Right ventricle myocardium inferior (tissue), 1 donor: Measurements from ENCODE around the gene CUTA. TPM values are rescaled to one million over a fixed set of nuclear protein-coding genes. Genes with fewer than 3 reads are reported as not detected.
"Not testable (repeated sequence)": the region's sequence is repeated elsewhere in the genome, so short reads cannot be mapped to it uniquely, and the experiment has no call there.

Experiments
- ATAC-seq: fragments of 200-7000 bp; cut with Tn5 transposase; one replicate; pipeline ENCODE4 v1.9.1; 2020; ENCODE audit warnings: mild to moderate bottlenecking, moderate library complexity
- DNase-seq: peaks from one replicate; pipeline ENCODE4 v3.0.0; 2021; ENCODE audit errors: missing footprints
- intact Hi-C: fragments of 100-400 bp; cut with DNase I; formaldehyde crosslinking; loops from one replicate; pipeline ENCODE4 v1.11.0; 2022
- microRNA-seq: library from miRNA; unstranded; fragments of <30 nt; microRNA quantifications from one replicate; pipeline ENCODE4 v1.2.0, GENCODE V29; 2020
- total RNA-seq: library from RNA; stranded (reverse); fragmentation: NEBNext Ultra II Directional; extraction: Animal tissue kit (Norgen Biotek cat#: 25700); gene quantifications from one replicate; pipeline ENCODE4 v1.2.1, GENCODE V29; 2021
- donor health status: DM: no; HTN: yes; CAD: no; lungs with severe emphysema.

The CUTA gene
- total RNA-seq, 1 donor from 2014 or later: 107 TPM

DNA sequence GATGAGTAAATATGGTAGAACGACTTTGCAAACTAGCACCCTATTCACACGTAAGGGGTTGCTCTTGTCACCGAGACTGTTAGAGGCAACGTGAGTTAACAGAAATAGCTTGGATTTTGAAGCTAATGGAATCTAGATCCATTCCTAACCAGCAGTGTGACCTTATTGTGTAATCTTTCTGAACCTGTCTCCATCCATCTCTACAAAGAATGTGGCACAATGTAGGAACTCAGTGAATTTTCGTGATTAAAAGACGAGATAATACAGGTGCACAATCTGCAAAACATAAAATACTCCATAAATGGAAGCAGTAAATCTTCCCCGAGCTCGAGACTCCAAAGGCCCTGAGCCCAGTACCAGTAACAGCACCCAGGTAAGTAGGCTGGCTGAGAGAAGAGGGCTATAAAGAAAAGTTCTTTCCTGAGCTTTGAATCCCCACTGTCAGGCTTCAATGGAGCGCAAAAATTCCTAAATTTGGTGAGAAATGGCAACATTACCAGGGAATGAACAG lies 27.1 kb downstream of the CUTA start:
- intact Hi-C loops: loop anchor here (1.0 to 2.0 kb wide), 2 partner anchors 19 to 34 kb away; no protein-coding TSS in a partner anchor
- ATAC-seq (no peak), DNase-seq (no peak)

DNA sequence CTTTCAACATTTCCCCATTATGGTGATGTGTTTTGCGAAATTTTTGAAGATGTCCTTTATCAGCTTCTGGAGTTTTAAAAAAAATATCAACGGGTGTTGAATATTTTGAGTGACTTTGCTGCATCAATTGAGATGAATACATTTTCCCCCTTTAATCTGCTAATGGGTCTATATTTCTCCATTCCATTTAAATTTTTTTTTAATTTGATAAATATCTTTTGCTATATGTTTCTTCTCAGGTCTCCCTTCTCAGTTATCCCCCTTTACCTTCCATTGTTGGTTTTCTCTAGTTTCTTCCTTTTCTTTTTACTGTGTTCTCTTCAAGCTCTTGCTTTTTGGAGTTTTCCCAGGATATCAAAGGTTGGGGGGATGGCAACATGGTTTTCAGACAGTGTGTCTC lies 27.7 kb downstream of the CUTA start:
- intact Hi-C loops: loop anchor here (2.0 kb wide), 1 partner anchor 35 kb away; no protein-coding TSS in a partner anchor
- DNase-seq (no peak), ATAC-seq (no peak)

DNA sequence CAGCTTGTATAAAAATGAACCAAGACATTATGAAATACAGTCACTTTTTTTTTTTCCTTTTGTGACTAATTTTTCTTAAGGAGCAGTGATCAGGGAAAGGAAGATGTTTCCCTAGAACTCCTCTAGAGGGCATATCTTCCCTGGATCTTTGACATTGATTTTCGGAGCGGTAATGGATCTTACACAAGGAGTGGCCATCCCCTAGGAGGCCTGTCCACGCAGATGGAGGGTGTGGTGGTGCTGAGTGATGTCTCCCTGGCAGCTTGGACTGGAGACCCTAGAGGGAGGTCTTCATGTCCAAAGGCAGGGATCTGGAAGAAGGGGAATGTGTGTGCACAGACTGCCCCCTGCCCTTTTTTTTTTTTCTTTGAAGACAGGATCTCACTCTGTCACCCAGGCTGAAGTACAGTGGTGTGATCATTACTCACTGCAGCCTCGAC lies 33.3 kb downstream of the CUTA start:
- ATAC-seq (peak; percentile 35), DNase-seq (no peak)
- intact Hi-C loops: no loop called here

DNA sequence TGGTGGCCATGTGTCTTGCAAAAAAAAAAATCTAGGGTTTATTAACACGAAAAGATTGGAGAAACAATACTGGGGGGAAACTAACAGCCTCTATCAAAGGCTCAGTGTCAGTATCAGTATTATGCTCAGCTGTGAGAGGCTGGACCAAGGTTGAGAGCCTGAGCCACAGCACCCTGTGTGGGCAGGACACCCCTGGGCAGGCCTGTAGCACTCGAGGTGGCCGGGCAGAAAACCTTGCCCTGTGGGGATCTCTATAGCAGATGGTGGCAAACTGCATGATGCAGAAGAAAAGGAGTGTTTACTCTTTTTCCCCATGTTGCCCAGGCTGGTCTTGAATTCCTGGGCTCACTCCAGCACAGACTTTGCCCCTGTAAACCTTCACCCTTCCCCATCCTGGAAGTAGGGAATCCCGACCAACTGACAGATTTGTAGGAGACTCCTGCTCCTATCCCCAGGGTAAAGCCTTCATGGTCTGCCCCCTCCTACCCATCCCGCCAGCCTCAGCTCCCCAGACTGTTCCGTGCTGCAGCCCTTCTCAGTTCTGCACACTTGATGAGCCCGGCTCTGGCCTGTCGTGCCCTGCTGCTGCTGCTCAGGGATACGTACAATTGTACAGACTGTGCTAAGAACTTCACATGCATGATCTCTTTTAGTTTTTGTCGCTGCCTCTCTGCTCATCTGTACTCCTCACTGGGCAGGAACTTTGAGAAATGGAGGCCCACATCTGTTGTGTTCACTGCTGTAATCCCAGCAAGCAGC lies 34.3 kb downstream of the CUTA start:
- intact Hi-C loops: no loop called here
- DNase-seq (no peak), ATAC-seq (no peak)

DNA sequence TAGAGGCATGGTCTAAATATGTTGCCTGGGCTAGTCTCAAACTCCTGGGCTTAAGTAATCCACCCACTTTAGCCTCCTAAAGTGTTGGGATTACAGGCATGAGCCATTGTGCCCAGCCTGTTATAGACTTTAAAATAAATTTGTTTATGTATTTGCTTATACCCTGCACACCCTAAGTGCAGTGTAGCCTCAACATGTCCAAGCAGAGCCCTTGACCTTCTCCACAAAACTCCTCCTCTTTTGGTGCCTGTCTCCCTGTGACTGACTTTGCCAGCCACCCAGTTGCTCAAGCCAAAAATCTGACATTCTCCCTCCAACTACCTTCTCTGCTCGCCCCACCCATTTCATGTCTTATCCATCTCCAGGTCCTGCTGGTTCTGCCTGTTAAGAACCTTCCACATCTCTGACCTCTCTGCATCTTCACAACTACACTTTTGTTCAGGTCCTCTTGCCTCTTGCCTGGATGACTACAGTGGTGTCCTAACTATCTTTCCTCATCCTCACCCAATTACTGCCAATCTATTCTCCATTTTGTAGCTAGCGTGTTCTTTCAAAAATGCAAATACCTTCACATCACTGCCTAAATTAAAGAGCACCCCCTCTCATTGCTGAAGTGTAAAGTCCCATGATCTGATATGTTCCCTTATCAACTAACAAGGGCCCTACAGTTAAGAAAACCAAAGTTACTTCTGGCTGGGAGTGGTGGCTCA lies 37.5 kb downstream of the CUTA start:
- intact Hi-C loops: no loop called here
- DNase-seq: no peak
- ATAC-seq: no peak

DNA sequence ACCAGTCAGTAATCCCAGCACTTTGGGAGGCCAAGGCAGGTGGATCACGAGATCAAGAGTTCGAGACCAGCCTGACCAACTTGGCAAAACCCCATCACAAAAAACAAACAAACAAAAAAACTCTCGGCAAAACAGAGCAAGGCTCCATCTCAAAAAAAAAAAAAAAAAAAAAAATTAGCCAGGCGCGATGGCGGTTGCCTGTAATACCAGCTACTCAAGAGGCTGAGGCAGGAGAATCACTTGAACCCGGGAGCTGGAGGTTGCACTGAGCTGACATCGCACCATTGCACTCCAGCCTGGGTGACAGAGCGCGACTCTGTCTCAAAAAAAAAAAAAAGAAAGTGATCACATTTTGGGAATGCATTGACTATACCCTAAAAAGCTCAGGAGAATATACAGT lies 38.7 kb downstream of the CUTA start:
- intact Hi-C loops, DNase-seq, ATAC-seq: not testable (repeated sequence)

DNA sequence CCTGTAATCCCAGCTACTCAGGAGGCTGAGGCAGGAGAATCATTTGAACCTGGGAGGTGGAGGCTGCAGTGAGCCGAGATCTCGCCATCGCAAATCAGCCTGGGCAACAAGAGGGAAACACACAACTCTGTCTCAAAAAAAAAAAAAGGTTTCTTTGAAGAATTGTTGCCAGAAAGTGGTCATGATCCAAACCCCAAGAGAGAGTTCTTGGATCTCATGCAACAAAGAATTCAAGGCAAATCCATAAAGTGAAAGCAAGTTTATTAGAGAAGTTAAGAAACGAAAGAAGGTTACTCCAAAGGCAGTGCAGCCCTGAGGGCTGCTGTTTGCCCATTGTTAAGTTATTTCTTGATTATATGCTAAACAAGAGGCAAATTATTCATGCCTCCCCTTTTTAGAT lies 40.7 kb downstream of the CUTA start:
- no peak for DNase-seq
- intact Hi-C loops: no loop called here
- ATAC-seq: no peak

DNA sequence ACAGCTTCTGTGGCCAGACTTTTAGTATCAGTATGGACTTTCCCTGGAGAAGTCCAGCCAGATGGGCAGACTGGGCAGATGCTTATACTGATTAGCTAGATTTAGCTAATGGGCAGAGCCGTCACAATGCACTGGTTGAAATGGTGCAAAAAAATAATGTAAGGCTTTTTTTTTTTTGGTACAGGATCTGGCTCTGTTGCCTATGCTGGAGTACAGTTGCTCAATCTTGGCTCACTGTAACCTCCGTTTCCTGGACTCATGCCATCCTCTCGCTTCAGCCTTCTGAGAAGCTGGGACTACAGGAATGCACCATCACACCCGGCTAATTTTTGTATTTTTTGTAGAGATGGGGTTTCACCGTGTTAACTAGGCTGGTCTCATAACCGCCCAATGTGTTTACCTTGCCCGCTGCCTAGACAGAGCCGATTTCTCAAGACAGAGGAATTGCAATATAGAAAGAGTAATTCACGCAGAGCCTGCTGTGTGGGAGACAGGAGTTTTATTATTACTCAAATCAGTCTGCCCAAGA lies 42.7 kb downstream of the CUTA start:
- ATAC-seq (peak; percentile 92), DNase-seq (no peak)
- intact Hi-C loops: no loop called here

DNA sequence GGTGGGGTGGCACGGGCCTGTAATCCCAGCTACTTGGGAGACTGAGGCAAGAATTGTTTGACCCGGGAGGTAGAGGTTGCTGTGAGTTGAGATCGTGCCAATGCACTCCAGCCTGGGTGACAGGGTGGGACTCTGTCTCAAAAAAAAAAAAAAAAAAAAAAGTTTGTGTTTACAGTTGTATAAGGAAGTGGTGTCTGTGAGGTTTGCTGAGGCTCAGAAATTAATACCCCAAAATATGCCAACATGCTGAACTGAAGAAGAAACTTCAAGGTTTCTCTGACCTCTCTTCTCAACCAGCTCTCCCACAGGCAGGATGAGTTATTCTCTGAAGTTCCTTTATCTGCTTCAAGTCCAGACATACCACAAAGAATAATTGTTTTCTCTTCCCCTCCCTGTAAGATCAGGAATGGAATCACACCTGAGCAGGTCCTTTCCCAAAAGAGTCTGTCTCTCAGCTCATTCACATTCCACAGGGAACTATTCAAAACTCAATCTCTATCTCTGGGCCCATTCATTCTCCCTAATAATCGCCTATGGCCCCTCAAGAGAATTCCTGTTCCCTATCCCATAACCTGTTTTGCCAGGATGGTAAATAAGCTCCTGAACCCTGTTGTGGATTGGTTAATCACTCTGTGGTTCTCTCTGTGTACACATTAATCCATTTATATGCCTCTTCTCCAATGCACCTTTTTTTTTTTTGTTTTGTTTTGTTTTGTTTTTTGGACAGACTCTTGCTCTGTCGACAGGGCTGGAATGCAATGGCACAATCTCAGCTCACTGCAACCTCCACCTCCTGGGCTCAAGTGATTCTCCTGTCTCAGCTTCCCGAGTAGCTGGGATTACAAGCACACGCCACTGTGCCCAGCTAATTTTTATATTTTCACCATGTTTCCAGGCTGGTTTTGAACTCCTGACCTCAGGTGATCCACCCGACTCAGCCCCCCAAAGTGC lies 43.7 kb downstream of the CUTA start:
- ATAC-seq (no peak), DNase-seq (no peak)
- intact Hi-C loops: no loop called here

DNA sequence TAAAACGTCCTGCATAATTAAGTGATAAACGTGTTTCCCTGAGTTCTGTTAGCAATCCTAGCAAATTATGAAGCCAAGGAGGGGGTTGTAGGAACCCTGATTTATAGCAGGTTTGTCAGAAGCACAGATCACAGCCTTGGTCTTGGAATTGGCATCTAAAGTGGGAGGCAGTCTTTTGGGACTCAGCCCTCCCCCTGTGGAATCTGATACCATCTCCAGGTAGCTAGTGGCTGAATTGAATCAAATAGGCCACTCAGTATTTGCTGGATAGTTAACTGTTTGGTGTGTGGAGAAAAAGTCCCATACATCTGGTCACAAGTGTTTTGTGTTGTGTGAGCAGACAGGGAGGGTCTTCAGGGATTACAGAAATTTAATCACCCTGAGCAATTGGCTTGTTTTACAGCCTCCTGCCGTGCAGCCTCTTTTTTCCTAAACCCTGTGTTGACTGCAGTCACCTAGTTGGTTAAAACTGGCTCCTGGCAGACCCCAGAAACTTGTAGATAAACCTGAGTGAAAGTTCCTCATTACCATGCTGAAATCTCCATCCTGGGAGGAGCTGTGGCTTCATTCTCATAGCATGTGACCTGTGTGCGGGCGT lies 45.3 kb downstream of the CUTA start:
- ATAC-seq: no peak
- intact Hi-C loops: no loop called here
- DNase-seq: no peak

DNA sequence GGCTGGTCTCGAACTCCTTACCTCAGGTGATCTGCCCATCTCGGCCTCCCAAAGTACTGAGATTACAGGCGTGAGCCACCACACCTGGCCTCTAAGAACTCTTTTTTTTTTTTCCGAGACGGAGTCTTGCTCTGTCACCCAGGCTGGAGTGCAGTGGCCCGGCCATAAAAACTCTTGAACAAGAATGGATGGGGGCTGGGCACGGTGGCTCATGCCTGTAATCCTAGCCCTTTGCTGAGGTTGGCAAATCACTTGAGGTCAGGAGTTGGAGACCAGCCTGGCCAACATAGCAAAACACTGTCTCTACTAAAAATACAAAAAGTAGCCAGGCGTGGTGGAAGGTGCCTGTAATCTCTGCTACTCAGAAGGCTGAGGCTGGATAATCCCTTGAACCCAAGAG lies 46.0 kb downstream of the CUTA start:
- ATAC-seq: not testable (repeated sequence)

DNA sequence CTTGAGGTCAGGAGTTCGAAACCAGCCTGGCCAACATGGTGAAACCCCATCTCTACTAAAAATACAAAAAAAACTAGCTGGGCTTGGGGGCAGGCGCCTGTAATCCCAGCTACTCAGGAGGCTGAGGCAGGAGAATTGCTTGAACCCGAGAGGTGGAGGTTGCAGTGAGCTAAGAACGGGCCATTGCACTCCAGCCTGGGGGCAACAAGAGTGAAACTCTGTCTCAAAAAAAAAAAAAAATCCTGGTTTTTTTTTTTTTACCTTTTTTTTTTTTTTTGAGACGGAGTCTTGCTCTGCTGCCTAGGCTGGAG lies 50.2 kb downstream of the CUTA start:
- intact Hi-C loops, DNase-seq, ATAC-seq: not testable (repeated sequence)

More for the DNA sequence above, 46.0 kb downstream of the CUTA start:
- intact Hi-C loops, DNase-seq: not testable (repeated sequence)

DNA sequence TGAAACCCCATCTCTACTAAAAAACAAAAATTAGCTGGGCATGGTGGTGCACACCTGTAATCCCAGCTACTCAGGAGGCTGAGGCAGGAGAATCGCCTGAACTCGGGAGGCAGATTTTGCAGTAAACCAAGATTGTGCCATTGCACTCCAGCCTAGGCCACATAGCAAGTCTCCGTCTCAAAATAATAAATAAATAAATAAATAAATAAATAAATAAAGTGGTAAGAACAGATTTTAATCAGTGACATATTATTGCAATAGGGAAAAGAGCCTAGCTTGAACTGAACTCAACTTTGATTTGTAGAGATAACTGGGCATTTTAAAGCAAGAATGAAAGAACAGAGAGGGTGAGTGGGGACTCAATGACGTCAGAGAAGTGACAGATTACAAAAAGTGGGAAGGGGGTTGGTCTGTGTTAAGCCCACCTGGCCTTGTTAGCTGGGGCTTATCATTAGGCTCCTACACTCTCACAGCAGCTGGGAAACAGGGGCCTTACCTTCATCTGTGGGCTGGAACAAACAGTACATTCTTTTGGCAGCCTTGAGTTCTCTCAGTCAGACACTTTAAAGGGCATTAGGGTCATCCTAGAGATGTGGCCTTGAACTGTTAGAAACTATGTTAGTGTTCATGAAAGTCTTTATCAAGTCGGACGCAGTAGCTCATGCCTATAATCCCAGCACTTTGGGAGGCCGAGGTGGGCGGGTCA lies 50.7 kb downstream of the CUTA start:
- intact Hi-C loops: no loop called here
- DNase-seq (no peak), ATAC-seq (no peak)

Small RNA genes within 50 kb of the gene (microRNA-seq; reads per million reads assigned to microRNA genes)
- not detected for gene MIR5004

Other genes with a start within 250 kb of the CUTA start
- 1.1 TPM for gene COL11A2, start 225.6 kb downstream of the CUTA start, total RNA-seq
- 39.3 TPM for gene RXRB, start 217.4 kb downstream of the CUTA start, total RNA-seq
- 55.4 TPM for gene SLC39A7, start 217.2 kb downstream of the CUTA start, total RNA-seq
- gene HSD17B8, start 213.5 kb downstream of the CUTA start, total RNA-seq: 25.0 TPM
- gene RING1, start 209.6 kb downstream of the CUTA start, total RNA-seq: 27.7 TPM
- 31.4 TPM for gene VPS52, start 146.2 kb downstream of the CUTA start, total RNA-seq
- 1,075 TPM for gene RPS18, start 146.0 kb downstream of the CUTA start, total RNA-seq
- 8.5 TPM for gene B3GALT4, start 141.0 kb downstream of the CUTA start, total RNA-seq
- 15.9 TPM for gene WDR46, start 128.9 kb downstream of the CUTA start, total RNA-seq
- gene PFDN6, start 128.5 kb downstream of the CUTA start, total RNA-seq: 57.8 TPM
- 64.5 TPM for gene RGL2, start 119.2 kb downstream of the CUTA start, total RNA-seq
- gene TAPBP, start 104.0 kb downstream of the CUTA start, total RNA-seq: 82.3 TPM
- 10.8 TPM for gene ZBTB22, start 100.4 kb downstream of the CUTA start, total RNA-seq
- gene DAXX, start 95.1 kb downstream of the CUTA start, total RNA-seq: 22.4 TPM
- 1.3 TPM for gene KIFC1, start 26.3 kb downstream of the CUTA start, total RNA-seq
- 43.5 TPM for gene PHF1, start 7.1 kb downstream of the CUTA start, total RNA-seq
- 5.2 TPM for gene SYNGAP1, start 2.0 kb upstream of the CUTA start, total RNA-seq
- 4.1 TPM for gene ZBTB9, start 36.5 kb upstream of the CUTA start, total RNA-seq
- gene BAK1, start 162.2 kb upstream of the CUTA start, total RNA-seq: 25.4 TPM
- 8.0 TPM for gene ITPR3, start 203.2 kb upstream of the CUTA start, total RNA-seq